H9 (cell line): Measurements from ENCODE around the gene SST. TPM values are rescaled to one million over a fixed set of nuclear protein-coding genes. Genes with fewer than 3 reads are reported as not detected.

Experiments used
- DNase-seq: peaks from one replicate; pipeline ENCODE4 v3.0.0-alpha.2; 2017
- H2AFZ ChIP-seq: one replicate; pipeline ENCODE4 v1.6.1; 2013; ENCODE audit warnings: mild to moderate bottlenecking, low read length, control low read depth, moderate library complexity
- H2AK5ac ChIP-seq: 2 replicates; pipeline ENCODE4 v1.6.1; 2013; ENCODE audit warnings: low read length, control low read depth, mixed read lengths; ENCODE audit not compliant: insufficient read length
- H2BK120ac ChIP-seq: one replicate; pipeline ENCODE4 v1.6.1; 2013; ENCODE audit warnings: low read depth, mild to moderate bottlenecking, low read length, control low read depth, inconsistent platforms; ENCODE audit not compliant: poor library complexity, severe bottlenecking
- H2BK12ac ChIP-seq: 2 replicates; pipeline ENCODE4 v1.6.1; 2013; ENCODE audit warnings: low read length, control low read depth, mixed read lengths, low read depth; ENCODE audit not compliant: insufficient read length
- H2BK15ac ChIP-seq: 2 replicates; pipeline ENCODE4 v1.6.1; 2013; ENCODE audit warnings: low read depth, low read length, control low read depth
- H2BK20ac ChIP-seq: one replicate; pipeline ENCODE4 v1.6.1; 2013; ENCODE audit warnings: low read depth, mild to moderate bottlenecking, low read length, control low read depth, inconsistent platforms; ENCODE audit not compliant: poor library complexity, severe bottlenecking
- H2BK5ac ChIP-seq: 2 replicates; pipeline ENCODE4 v1.6.1; 2013; ENCODE audit warnings: low read length, control low read depth, mixed read lengths; ENCODE audit not compliant: insufficient read length
- H3K14ac ChIP-seq: 2 replicates; pipeline ENCODE4 v1.6.1; 2013; ENCODE audit warnings: low read length, control low read depth; ENCODE audit not compliant: insufficient read depth
- H3K18ac ChIP-seq: 2 replicates; pipeline ENCODE4 v1.6.1; 2013; ENCODE audit warnings: low read depth, mild to moderate bottlenecking, mixed read lengths, low read length, control low read depth; ENCODE audit not compliant: insufficient read length
- H3K23ac ChIP-seq: 2 replicates; pipeline ENCODE4 v1.6.1; 2013; ENCODE audit warnings: low read length, control low read depth, mixed read lengths, low read depth; ENCODE audit not compliant: insufficient read length
- H3K23me2 ChIP-seq: 2 replicates; pipeline ENCODE4 v1.6.1; 2013; ENCODE audit warnings: low read depth, mild to moderate bottlenecking, mixed read lengths, low read length, control low read depth; ENCODE audit not compliant: insufficient read length, poor library complexity, severe bottlenecking
- H3K27ac ChIP-seq: 2 replicates; pipeline ENCODE4 v1.5.1; 2013; ENCODE audit warnings: low read length, control low read depth, mixed read lengths, low read depth; ENCODE audit not compliant: insufficient read length
- H3K27me3 ChIP-seq: 2 replicates; pipeline ENCODE4 v1.6.1; 2013; ENCODE audit warnings: low read length, control low read depth, inconsistent platforms; ENCODE audit not compliant: insufficient read depth
- H3K4ac ChIP-seq: 2 replicates; pipeline ENCODE4 v1.6.1; 2013; ENCODE audit warnings: low read depth, mild to moderate bottlenecking, control low read depth, inconsistent platforms, low read length, moderate library complexity
- H3K4me1 ChIP-seq: 2 replicates; pipeline ENCODE4 v1.6.1; 2013; ENCODE audit warnings: low read length, control low read depth, inconsistent platforms; ENCODE audit not compliant: insufficient read depth
- H3K4me2 ChIP-seq: 2 replicates; pipeline ENCODE4 v1.6.1; 2013; ENCODE audit warnings: low read length, control low read depth, mixed read lengths; ENCODE audit not compliant: insufficient read length, insufficient read depth
- H3K56ac ChIP-seq: 2 replicates; pipeline ENCODE4 v1.6.1; 2013; ENCODE audit warnings: low read depth, mild to moderate bottlenecking, mixed read lengths, low read length, control low read depth; ENCODE audit not compliant: insufficient read length
- H3K79me1 ChIP-seq: 2 replicates; pipeline ENCODE4 v1.6.1; 2013; ENCODE audit warnings: low read depth, mild to moderate bottlenecking, moderate library complexity, low read length, control low read depth, inconsistent platforms; ENCODE audit not compliant: insufficient read depth, poor library complexity, severe bottlenecking
- H3K79me2 ChIP-seq: 2 replicates; pipeline ENCODE4 v1.6.1; 2013; ENCODE audit warnings: low read length, control low read depth, inconsistent platforms; ENCODE audit not compliant: insufficient read depth
- H3K9ac ChIP-seq: 2 replicates; pipeline ENCODE4 v1.6.1; 2013; ENCODE audit warnings: low read length, control low read depth, mixed read lengths; ENCODE audit not compliant: insufficient read length; ENCODE audit errors: extremely low read depth
- H3K9me3 ChIP-seq: one replicate; pipeline ENCODE4 v1.6.1; 2013; ENCODE audit warnings: low read depth, low read length, inconsistent platforms; ENCODE audit not compliant: control insufficient read depth
- H3T11ph ChIP-seq: one replicate; pipeline ENCODE4 v1.6.1; 2013; ENCODE audit warnings: mild to moderate bottlenecking, low read length, control low read depth, inconsistent platforms
- H4K20me1 ChIP-seq: one replicate; pipeline ENCODE4 v1.6.1; 2013; ENCODE audit not compliant: control insufficient read depth, insufficient read length, insufficient read depth
- H4K5ac ChIP-seq: 2 replicates; pipeline ENCODE4 v1.6.1; 2013; ENCODE audit warnings: low read depth, mild to moderate bottlenecking, mixed read lengths, low read length, control low read depth; ENCODE audit not compliant: insufficient read length
- H4K8ac ChIP-seq: replicated peaks from 2 replicates; pipeline ENCODE4 v1.6.1; 2013; ENCODE audit warnings: low read length, control low read depth, mixed read lengths, low read depth; ENCODE audit not compliant: insufficient read length
- H4K91ac ChIP-seq: 2 replicates; pipeline ENCODE4 v1.6.1; 2013; ENCODE audit warnings: low read depth, mild to moderate bottlenecking, moderate library complexity, mixed read lengths, low read length, control low read depth; ENCODE audit not compliant: insufficient read length
- H3K27ac Mint-ChIP-seq, 3 experiments: 2 replicates in 2 of 3; 3 replicates in 1 of 3; pipeline ENCODE4 v1.8.0; 2020 to 2021; ENCODE audit warnings: mixed read lengths in 3 of 3, mild to moderate bottlenecking in 1 of 3, moderate library complexity in 1 of 3
- H3K27me3 Mint-ChIP-seq: 2 replicates; pipeline ENCODE4 v1.8.0; 2021; ENCODE audit warnings: low read depth, mild to moderate bottlenecking, moderate library complexity, mixed read lengths
- H3K36me3 Mint-ChIP-seq, 3 experiments: 2 replicates in 2 of 3; 3 replicates in 1 of 3; pipeline ENCODE4 v1.8.0; 2020 to 2021; ENCODE audit warnings: low read depth in 3 of 3, mixed read lengths in 3 of 3; ENCODE audit not compliant: insufficient read depth in 1 of 3
- H3K4me1 Mint-ChIP-seq, 2 experiments: 2 replicates each; pipeline ENCODE4 v1.8.0; 2020; ENCODE audit warnings: mixed read lengths in 2 of 2
- H3K4me3 Mint-ChIP-seq, 2 experiments: 2 replicates in 1 of 2; 3 replicates in 1 of 2; pipeline ENCODE4 v1.8.0; 2020 to 2021; ENCODE audit warnings: mild to moderate bottlenecking in 2 of 2, mixed read lengths in 2 of 2, moderate library complexity in 1 of 2
- H3K9me3 Mint-ChIP-seq, 2 experiments: 2 replicates in 1 of 2; 3 replicates in 1 of 2; pipeline ENCODE4 v1.8.0; 2020; ENCODE audit warnings: mild to moderate bottlenecking in 2 of 2, mixed read lengths in 2 of 2, moderate library complexity in 1 of 2
- WGBS: extraction: QIAGEN DNeasy Blood & Tissue Kit; methylation state at CpG from one replicate; pipeline ENCODE4 v1.1.7; 2013; ENCODE audit warnings: missing lambda C conversion rate, low lambda C conversion rate, mixed read lengths; ENCODE audit not compliant: insufficient read length; ENCODE audit errors: extremely low coverage; 5-methylcytosine and 5-hydroxymethylcytosine counted together
- total RNA-seq: library from RNA; stranded (reverse); gene quantifications from 2 replicates; pipeline ENCODE4 v1.2.1, GENCODE V29; 2021
- TF ChIP-seq, protein P1 (sequence below): fragments of 200-600 bp; sonication (generic); conservative IDR thresholded peaks from 3 replicates; pipeline ENCODE4 v1.8.0; 2021; ENCODE audit warnings: antibody characterized with exemption, mild to moderate bottlenecking

Gene SST
- total RNA-seq, 1 experiment from 2014 or later = not detected

DNA sequence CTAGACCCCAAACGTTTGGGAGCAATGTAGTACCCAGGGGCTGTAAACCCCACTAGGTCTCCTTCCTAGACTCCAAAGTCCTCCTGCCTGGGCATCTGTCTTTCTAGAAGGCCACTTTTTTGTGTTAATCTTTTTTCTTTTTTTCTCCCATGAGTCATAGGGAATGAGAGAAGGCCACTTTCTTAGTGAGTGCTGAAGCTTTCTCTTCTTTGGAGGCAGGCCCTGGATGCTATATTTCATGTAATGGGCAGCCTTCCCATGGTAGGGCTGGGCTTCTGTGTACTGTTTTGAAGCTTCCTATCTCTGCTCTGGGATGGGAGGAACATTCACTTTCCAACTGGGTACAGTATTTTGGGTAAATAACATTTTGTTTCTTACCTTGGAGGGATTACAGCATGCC, 47.4 kb upstream of the SST start:
- WGBS = no CpG with 5 or more reads among the region's 1 CpG
- no peak overlapping the region for H3K23ac ChIP-seq
- TF ChIP-seq, protein P1, sequence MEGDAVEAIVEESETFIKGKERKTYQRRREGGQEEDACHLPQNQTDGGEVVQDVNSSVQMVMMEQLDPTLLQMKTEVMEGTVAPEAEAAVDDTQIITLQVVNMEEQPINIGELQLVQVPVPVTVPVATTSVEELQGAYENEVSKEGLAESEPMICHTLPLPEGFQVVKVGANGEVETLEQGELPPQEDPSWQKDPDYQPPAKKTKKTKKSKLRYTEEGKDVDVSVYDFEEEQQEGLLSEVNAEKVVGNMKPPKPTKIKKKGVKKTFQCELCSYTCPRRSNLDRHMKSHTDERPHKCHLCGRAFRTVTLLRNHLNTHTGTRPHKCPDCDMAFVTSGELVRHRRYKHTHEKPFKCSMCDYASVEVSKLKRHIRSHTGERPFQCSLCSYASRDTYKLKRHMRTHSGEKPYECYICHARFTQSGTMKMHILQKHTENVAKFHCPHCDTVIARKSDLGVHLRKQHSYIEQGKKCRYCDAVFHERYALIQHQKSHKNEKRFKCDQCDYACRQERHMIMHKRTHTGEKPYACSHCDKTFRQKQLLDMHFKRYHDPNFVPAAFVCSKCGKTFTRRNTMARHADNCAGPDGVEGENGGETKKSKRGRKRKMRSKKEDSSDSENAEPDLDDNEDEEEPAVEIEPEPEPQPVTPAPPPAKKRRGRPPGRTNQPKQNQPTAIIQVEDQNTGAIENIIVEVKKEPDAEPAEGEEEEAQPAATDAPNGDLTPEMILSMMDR = no peak

More for the DNA sequence above, 47.4 kb upstream of the SST start:
- no peak overlapping the region for H3K4me2 ChIP-seq
- no peak overlapping the region for H3K14ac ChIP-seq
- H3K9me3 ChIP-seq = no peaks in the 10 kb centered on the region
- no peaks in the 10 kb centered on the region for H3K4me1 ChIP-seq
- no peak overlapping the region for H2BK120ac ChIP-seq
- H4K20me1 ChIP-seq = no peaks in the 10 kb centered on the region
- no peaks in the 10 kb centered on the region for H3K79me2 ChIP-seq
- H3K27ac ChIP-seq = no peak overlapping the region
- no peak overlapping the region for H2BK5ac ChIP-seq
- H2BK12ac ChIP-seq = no peak overlapping the region
- no peaks in the 10 kb centered on the region for H3K79me1 ChIP-seq
- no peak overlapping the region for H3K56ac ChIP-seq
- no peak overlapping the region for H3K27ac Mint-ChIP-seq
- H3K4ac ChIP-seq = no peak overlapping the region
- H4K91ac ChIP-seq = no peak overlapping the region
- H3K9ac ChIP-seq = no peak overlapping the region
- no peak overlapping the region for H2AFZ ChIP-seq
- H4K8ac ChIP-seq = no peak overlapping the region
- H4K5ac ChIP-seq = no peak overlapping the region
- no peak overlapping the region for H3T11ph ChIP-seq
- H3K18ac ChIP-seq = no peak overlapping the region
- H2BK20ac ChIP-seq = no peak overlapping the region
- peaks cover 13% of the 10 kb centered on the region for H3K27me3 Mint-ChIP-seq
- H3K36me3 Mint-ChIP-seq = peaks cover 0 to 17% (median 13%) of the 10 kb centered on the region in 3 experiments; a peak in 5 of 7 replicates
- no peaks in the 10 kb centered on the region for H3K27me3 ChIP-seq
- H3K9me3 Mint-ChIP-seq = no peaks in the 10 kb centered on the region; a peak in 1 of 5 replicates
- H2BK15ac ChIP-seq = no peak overlapping the region
- H3K4me3 Mint-ChIP-seq = no peak overlapping the region
- H3K23me2 ChIP-seq = no peaks in the 10 kb centered on the region
- no peak for DNase-seq
- peaks cover 22 to 26% of the 10 kb centered on the region in 2 experiments for H3K4me1 Mint-ChIP-seq
- no peak overlapping the region for H2AK5ac ChIP-seq
